GM12878 (cell line): Measurements from ENCODE around the gene NPM1. TPM values are rescaled to one million over a fixed set of nuclear protein-coding genes. Genes with fewer than 3 reads are reported as not detected.

Experiments used
- ATF3 ChIP-seq: IDR thresholded peaks from 2 replicates; pipeline ENCODE4 v1.6.1; 2011; ENCODE audit warnings: low read depth, mild to moderate bottlenecking, low read length, moderate library complexity, borderline replicate concordance; ENCODE audit errors: extremely low read depth
- BHLHE40 ChIP-seq, 2 experiments: fragments of 450-650 bp in 1 of 2; IDR thresholded peaks; 2 replicates each; pipeline ENCODE4 v1.6.1; 2011 to 2017; ENCODE audit warnings: low read depth in 2 of 2, borderline replicate concordance in 1 of 2, improper control_type of control experiment in 1 of 2, low read length in 1 of 2, mild to moderate bottlenecking in 1 of 2
- CHD1 ChIP-seq: IDR thresholded peaks from 2 replicates; pipeline ENCODE4 v1.6.1; 2012; ENCODE audit warnings: low read depth, low read length, improper control_type of control experiment
- E2F4 ChIP-seq: IDR thresholded peaks from 2 replicates; pipeline ENCODE4 v1.6.1; 2012; ENCODE audit warnings: low read depth, low read length, improper control_type of control experiment
- ETV6 ChIP-seq, 2 experiments: fragments of 450-650 bp in 1 of 2; IDR thresholded peaks in 1 of 2; conservative IDR thresholded peaks in 1 of 2; 2 replicates each; pipeline ENCODE4 v1.6.1; 2014; ENCODE audit warnings: antibody characterized with exemption in 1 of 2, borderline replicate concordance in 1 of 2, low read depth in 1 of 2, mild to moderate bottlenecking in 1 of 2, moderate library complexity in 1 of 2
- EZH2 ChIP-seq: IDR thresholded peaks from 2 replicates; pipeline ENCODE4 v1.6.1; 2012; ENCODE audit warnings: low read depth, mild to moderate bottlenecking, control low read depth, inconsistent platforms, low read length, borderline replicate concordance; ENCODE audit not compliant: control insufficient read depth
- IRF5 ChIP-seq: fragments of 450-650 bp; IDR thresholded peaks from 2 replicates; pipeline ENCODE4 v1.6.1; 2017; ENCODE audit warnings: borderline replicate concordance
- KDM1A ChIP-seq: fragments of 200-600 bp; sonication (generic); IDR thresholded peaks from 2 replicates; pipeline ENCODE4 v1.6.1; 2016; ENCODE audit warnings: borderline replicate concordance
- NFYA ChIP-seq: IDR thresholded peaks from 2 replicates; pipeline ENCODE4 v1.6.1; 2011; ENCODE audit warnings: low read depth, mild to moderate bottlenecking, low read length, improper control_type of control experiment, borderline replicate concordance
- NR2F1 ChIP-seq: fragments of 450-650 bp; conservative IDR thresholded peaks from 2 replicates; pipeline ENCODE4 v1.6.1; 2017; ENCODE audit warnings: mild to moderate bottlenecking
- RUNX3 ChIP-seq: IDR thresholded peaks from 2 replicates; pipeline ENCODE4 v1.6.1; 2012; ENCODE audit warnings: low read length, inconsistent platforms
- TAF1 ChIP-seq: IDR thresholded peaks from 2 replicates; pipeline ENCODE4 v1.6.1; 2011; ENCODE audit warnings: mild to moderate bottlenecking, low read depth, low read length, borderline replicate concordance
- TBL1XR1 ChIP-seq: IDR thresholded peaks from 2 replicates; pipeline ENCODE4 v1.6.1; 2012; ENCODE audit warnings: low read depth, low read length, improper control_type of control experiment
- ZNF217 ChIP-seq: fragments of 450-650 bp; IDR thresholded peaks from 2 replicates; pipeline ENCODE4 v1.6.1; 2017; ENCODE audit warnings: antibody characterized with exemption, mild to moderate bottlenecking
- polyA plus RNA-seq, 11 experiments: library from polyadenylated mRNA; depleted of rRNA in 4 of 11; unstranded in 6 of 11; stranded (reverse) in 5 of 11; fragments of >200 nt; fragmentation: Nextera tagmentation in 4 of 11; fragmentation: Illumina TruSeq in 1 of 11; extraction: Ambion mirVana in 4 of 11; extraction: Trizol in 1 of 11; gene quantifications; 1 replicate in 1 of 11; 2 replicates in 10 of 11; pipeline versions ENCODE4 v1.2.1 to v1.2.3, GENCODE V29; 2011 to 2016; ENCODE audit warnings: inconsistent platforms in 2 of 11, missing spikeins in 2 of 11, low read depth in 1 of 11
- total RNA-seq, 4 experiments: library from RNA; depleted of rRNA in 3 of 4; stranded (reverse); fragments of >200 nt in 3 of 4; fragmentation: Illumina TruSeq in 1 of 4; extraction: Trizol in 1 of 4; gene quantifications; 2 replicates each; pipeline versions ENCODE4 v1.2.1 to v1.2.3, GENCODE V29; 2013 to 2021
- TF ChIP-seq, protein P1 (sequence below): IDR thresholded peaks from 2 replicates; pipeline ENCODE4 v1.6.1; 2011; ENCODE audit warnings: low read depth, low read length, improper control_type of control experiment, borderline replicate concordance

The NPM1 gene
- total and polyA plus RNA-seq, 10 of the 15 experiments (the other 5 are each of a cell fraction or from before 2014, with no cell fraction given), result 1,843 to 5,466 (median 2,866) TPM

GRCh38 chr5:171387345-171387969 lies at the start of gene NPM1 (continued):
- TF ChIP-seq TBL1XR1 (peak; percentile 18; the same call in 1 of the 2 replicates), ETV6 (conservative IDR thresholded peaks at IDR 0.05 in 1 of 2, IDR thresholded peaks at IDR 0.05 in 1 of 2; ENCODE audit: borderline replicate concordance in 1 of 2, low read depth in 1 of 2) (peak in 1 of 2 experiments; percentile 27; a peak in 1 of 4 replicates), RUNX3 (no peak), KDM1A (no peak), CHD1 (no peak; the same call in 1 of the 2 replicates), IRF5 (peak; percentile 57; the same call in 1 of the 2 replicates), NR2F1 (no peak), E2F4 (peak; percentile 79), EZH2 (no peak), NFYA (no peak), TAF1 (peak; percentile 97), ATF3 (no peak), BHLHE40 (IDR thresholded peaks at IDR 0.05; ENCODE audit: borderline replicate concordance in 1 of 2, low read depth in 2 of 2, low read length in 1 of 2) (peak; percentile 51 to 77; a peak in 2 of 4 replicates), ZNF217 (no peak)
- TF ChIP-seq, protein P1, sequence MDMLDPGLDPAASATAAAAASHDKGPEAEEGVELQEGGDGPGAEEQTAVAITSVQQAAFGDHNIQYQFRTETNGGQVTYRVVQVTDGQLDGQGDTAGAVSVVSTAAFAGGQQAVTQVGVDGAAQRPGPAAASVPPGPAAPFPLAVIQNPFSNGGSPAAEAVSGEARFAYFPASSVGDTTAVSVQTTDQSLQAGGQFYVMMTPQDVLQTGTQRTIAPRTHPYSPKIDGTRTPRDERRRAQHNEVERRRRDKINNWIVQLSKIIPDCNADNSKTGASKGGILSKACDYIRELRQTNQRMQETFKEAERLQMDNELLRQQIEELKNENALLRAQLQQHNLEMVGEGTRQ, result no peak; the same call in 1 of the 2 replicates
